ENCODE data around the gene SPEN. TPM values are rescaled to one million over a fixed set of nuclear protein-coding genes. Genes with fewer than 3 reads are reported as not detected.

Gene SPEN
- total and polyA plus RNA-seq, 9 of the 15 experiments (the other 6 are each of a cell fraction or from before 2014, with no cell fraction given) = 5.7 to 87.5 (median 27.2) TPM

GRCh38 chr1:15835205-15835740 is 12.2 kb upstream of the SPEN start (continued):
- TF ChIP-seq TCF15 (CRISPR knock-in tag; IDR thresholded peaks at IDR 0.05) (0 out of 2 replicates have a peak, but pooled peaks have one; percentile 13), ZNF57 (CRISPR knock-in tag; IDR thresholded peaks at IDR 0.05) (no peak), ZNF717 (CRISPR knock-in tag; IDR thresholded peaks at IDR 0.05) (no peak), ZBTB17 (CRISPR knock-in tag; IDR thresholded peaks at IDR 0.05) (peak; percentile 44; the same call in 1 of the 2 replicates), HNRNPLL (IDR thresholded peaks at IDR 0.05; ENCODE audit: low read depth, low read length, poor library complexity, severe bottlenecking) (no peak), BRD9 (IDR thresholded peaks at IDR 0.05; ENCODE audit: low read depth, partially characterized antibody) (peak; percentile 44), POU5F1 (IDR thresholded peaks at IDR 0.05; ENCODE audit: borderline replicate concordance, low read depth, low read length, partially characterized antibody) (no peak), NFRKB (IDR thresholded peaks at IDR 0.05; ENCODE audit: low read depth) (peak; percentile 84), ZNF586 (CRISPR knock-in tag; conservative IDR thresholded peaks at IDR 0.05) (no peak), ZNF280A (IDR thresholded peaks at IDR 0.05; ENCODE audit: low read depth, partially characterized antibody) (no peak), E2F5 (CRISPR knock-in tag; IDR thresholded peaks at IDR 0.05) (no peak), BHLHE40 (IDR thresholded peaks at IDR 0.05; ENCODE audit: low read length) (no peak), ZNF740 (CRISPR knock-in tag; IDR thresholded peaks at IDR 0.05) (peak; percentile 22), ZNF740 (tag; IDR thresholded peaks at IDR 0.05) (no peak), NFIC (IDR thresholded peaks at IDR 0.05) (no peak), RHOXF2B (CRISPR knock-in tag; conservative IDR thresholded peaks at IDR 0.05) (no peak)
- TF ChIP-seq, protein P1, sequence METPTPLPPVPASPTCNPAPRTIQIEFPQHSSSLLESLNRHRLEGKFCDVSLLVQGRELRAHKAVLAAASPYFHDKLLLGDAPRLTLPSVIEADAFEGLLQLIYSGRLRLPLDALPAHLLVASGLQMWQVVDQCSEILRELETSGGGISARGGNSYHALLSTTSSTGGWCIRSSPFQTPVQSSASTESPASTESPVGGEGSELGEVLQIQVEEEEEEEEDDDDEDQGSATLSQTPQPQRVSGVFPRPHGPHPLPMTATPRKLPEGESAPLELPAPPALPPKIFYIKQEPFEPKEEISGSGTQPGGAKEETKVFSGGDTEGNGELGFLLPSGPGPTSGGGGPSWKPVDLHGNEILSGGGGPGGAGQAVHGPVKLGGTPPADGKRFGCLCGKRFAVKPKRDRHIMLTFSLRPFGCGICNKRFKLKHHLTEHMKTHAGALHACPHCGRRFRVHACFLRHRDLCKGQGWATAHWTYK (CRISPR knock-in tag; IDR thresholded peaks at IDR 0.05) = peak; percentile 56; the same call in 1 of the 2 replicates
- TF ChIP-seq, protein P2, sequence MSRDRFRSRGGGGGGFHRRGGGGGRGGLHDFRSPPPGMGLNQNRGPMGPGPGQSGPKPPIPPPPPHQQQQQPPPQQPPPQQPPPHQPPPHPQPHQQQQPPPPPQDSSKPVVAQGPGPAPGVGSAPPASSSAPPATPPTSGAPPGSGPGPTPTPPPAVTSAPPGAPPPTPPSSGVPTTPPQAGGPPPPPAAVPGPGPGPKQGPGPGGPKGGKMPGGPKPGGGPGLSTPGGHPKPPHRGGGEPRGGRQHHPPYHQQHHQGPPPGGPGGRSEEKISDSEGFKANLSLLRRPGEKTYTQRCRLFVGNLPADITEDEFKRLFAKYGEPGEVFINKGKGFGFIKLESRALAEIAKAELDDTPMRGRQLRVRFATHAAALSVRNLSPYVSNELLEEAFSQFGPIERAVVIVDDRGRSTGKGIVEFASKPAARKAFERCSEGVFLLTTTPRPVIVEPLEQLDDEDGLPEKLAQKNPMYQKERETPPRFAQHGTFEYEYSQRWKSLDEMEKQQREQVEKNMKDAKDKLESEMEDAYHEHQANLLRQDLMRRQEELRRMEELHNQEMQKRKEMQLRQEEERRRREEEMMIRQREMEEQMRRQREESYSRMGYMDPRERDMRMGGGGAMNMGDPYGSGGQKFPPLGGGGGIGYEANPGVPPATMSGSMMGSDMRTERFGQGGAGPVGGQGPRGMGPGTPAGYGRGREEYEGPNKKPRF (IDR thresholded peaks at IDR 0.05; ENCODE audit: low read depth, low read length) = no peak

Data from K562 (cell line).